ENCODE data around the gene ABCA5. TPM values are rescaled to one million over a fixed set of nuclear protein-coding genes. Genes with fewer than 3 reads are reported as not detected.

Gene ABCA5
- total RNA-seq, 1 experiment from 2014 or later, result 4.5 TPM

- Histone ChIP-seq H3K4me2 (ENCODE audit: insufficient read depth, insufficient read length, low read length) (no peak overlapping the region), H3K4me1 (ENCODE audit: insufficient read depth, low read length) (no peaks in the 10 kb centered on the region), H2BK5ac (ENCODE audit: insufficient read length, low read length) (no peak overlapping the region), H3K4ac (ENCODE audit: low read depth, low read length) (no peak overlapping the region), H3K9me3 (ENCODE audit: control insufficient read depth, low read depth, low read length) (no peaks in the 10 kb centered on the region), H3K14ac (ENCODE audit: insufficient read depth, low read length) (no peak overlapping the region), H3K18ac (ENCODE audit: insufficient read length, low read depth, low read length) (no peak overlapping the region), H3K23me2 (ENCODE audit: insufficient read length, low read depth, low read length, poor library complexity, severe bottlenecking) (peaks cover 6% of the 10 kb centered on the region), H3K9ac (ENCODE audit: extremely low read depth, insufficient read length, low read length) (no peak overlapping the region), H4K8ac (replicated peaks; ENCODE audit: insufficient read length, low read depth, low read length) (no peak overlapping the region), H2BK12ac (ENCODE audit: insufficient read length, low read depth, low read length) (no peak overlapping the region), H3T11ph (ENCODE audit: low read length) (no peak overlapping the region), H3K79me1 (ENCODE audit: insufficient read depth, low read depth, low read length, poor library complexity, severe bottlenecking) (no peaks in the 10 kb centered on the region), H2BK15ac (ENCODE audit: low read depth, low read length) (no peak overlapping the region), H2BK120ac (ENCODE audit: low read depth, low read length, poor library complexity, severe bottlenecking) (no peak overlapping the region), H4K5ac (ENCODE audit: insufficient read length, low read depth, low read length) (no peak overlapping the region), H4K20me1 (ENCODE audit: control insufficient read depth, insufficient read depth, insufficient read length) (no peaks in the 10 kb centered on the region), H3K79me2 (ENCODE audit: insufficient read depth, low read length) (no peaks in the 10 kb centered on the region), H2AK5ac (ENCODE audit: insufficient read length, low read length) (no peak overlapping the region), H4K91ac (ENCODE audit: insufficient read length, low read depth, low read length) (no peak overlapping the region), H3K27me3 (ENCODE audit: insufficient read depth, low read length) (no peaks in the 10 kb centered on the region; the same call in 1 of the 2 replicates), H2AFZ (ENCODE audit: low read length) (no peak overlapping the region), H3K27ac (ENCODE audit: insufficient read length, low read depth, low read length) (no peak overlapping the region), H3K23ac (ENCODE audit: insufficient read length, low read depth, low read length) (no peak overlapping the region), H3K56ac (ENCODE audit: insufficient read length, low read depth, low read length) (no peak overlapping the region), H2BK20ac (ENCODE audit: low read depth, low read length, poor library complexity, severe bottlenecking) (no peak overlapping the region)
- H3K9me3 Mint-ChIP-seq, result peaks cover 19 to 24% of the 10 kb centered on the region in 2 experiments
- no peak for DNase-seq
- no peak overlapping the region for H3K4me3 Mint-ChIP-seq
- TF ChIP-seq, protein P1, sequence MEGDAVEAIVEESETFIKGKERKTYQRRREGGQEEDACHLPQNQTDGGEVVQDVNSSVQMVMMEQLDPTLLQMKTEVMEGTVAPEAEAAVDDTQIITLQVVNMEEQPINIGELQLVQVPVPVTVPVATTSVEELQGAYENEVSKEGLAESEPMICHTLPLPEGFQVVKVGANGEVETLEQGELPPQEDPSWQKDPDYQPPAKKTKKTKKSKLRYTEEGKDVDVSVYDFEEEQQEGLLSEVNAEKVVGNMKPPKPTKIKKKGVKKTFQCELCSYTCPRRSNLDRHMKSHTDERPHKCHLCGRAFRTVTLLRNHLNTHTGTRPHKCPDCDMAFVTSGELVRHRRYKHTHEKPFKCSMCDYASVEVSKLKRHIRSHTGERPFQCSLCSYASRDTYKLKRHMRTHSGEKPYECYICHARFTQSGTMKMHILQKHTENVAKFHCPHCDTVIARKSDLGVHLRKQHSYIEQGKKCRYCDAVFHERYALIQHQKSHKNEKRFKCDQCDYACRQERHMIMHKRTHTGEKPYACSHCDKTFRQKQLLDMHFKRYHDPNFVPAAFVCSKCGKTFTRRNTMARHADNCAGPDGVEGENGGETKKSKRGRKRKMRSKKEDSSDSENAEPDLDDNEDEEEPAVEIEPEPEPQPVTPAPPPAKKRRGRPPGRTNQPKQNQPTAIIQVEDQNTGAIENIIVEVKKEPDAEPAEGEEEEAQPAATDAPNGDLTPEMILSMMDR (conservative IDR thresholded peaks at IDR 0.05), result no peak
- peaks cover 0 to 16% of the 10 kb centered on the region in 2 experiments; a peak in 3 of 4 replicates for H3K4me1 Mint-ChIP-seq
- H3K36me3 Mint-ChIP-seq (ENCODE audit: insufficient read depth in 1 of 3, low read depth in 3 of 3), result peaks cover 2 to 24% (median 8%) of the 10 kb centered on the region in 3 experiments; a peak in 4 of 7 replicates
- WGBS (ENCODE audit: extremely low coverage, insufficient read length, low lambda C conversion rate), result no CpG with 5 or more reads among the region's 2 CpGs
- H3K27me3 Mint-ChIP-seq (ENCODE audit: low read depth), result peaks cover 23% of the 10 kb centered on the region
- H3K27ac Mint-ChIP-seq, result no peak overlapping the region
These were observed 4.8 kb upstream of the ABCA5 start for GRCh38 chr17:69331756-69332155.

All from H9 (cell line).